HG03108 (cell line): ENCODE measurements around the gene ALCAM.

Experiments used
- ATAC-seq: cut with Tn5 transposase; IDR thresholded peaks from one replicate; pipeline ENCODE4 v1.9.1; 2021; ENCODE audit warnings: moderate library complexity; ENCODE audit not compliant: unreplicated experiment

ALCAM gene

GRCh38 chr3:105523501-105523900 is 156.8 kb downstream of the ALCAM start:
- no peak for ATAC-seq

GRCh38 chr3:105525531-105525930 is 158.8 kb downstream of the ALCAM start:
- no peak for ATAC-seq

GRCh38 chr3:105526360-105527111 is 159.8 kb downstream of the ALCAM start:
- ATAC-seq: no peak

- no peak for ATAC-seq
Measured at GRCh38 chr3:105527535-105527934, 160.8 kb downstream of the ALCAM start.

- no peak for ATAC-seq
Measured at GRCh38 chr3:105527949-105528348, 161.2 kb downstream of the ALCAM start.

- no peak for ATAC-seq
Measured at GRCh38 chr3:105528955-105529354, 162.2 kb downstream of the ALCAM start.

- ATAC-seq: no peak
Measured at GRCh38 chr3:105529456-105529855, 162.7 kb downstream of the ALCAM start.

GRCh38 chr3:105532251-105532650 is 165.5 kb downstream of the ALCAM start:
- no peak for ATAC-seq

- ATAC-seq: no peak
Measured at GRCh38 chr3:105533960-105534359, 167.3 kb downstream of the ALCAM start.

GRCh38 chr3:105534491-105534890 is 167.8 kb downstream of the ALCAM start:
- no peak for ATAC-seq

GRCh38 chr3:105537371-105538080 is 170.8 kb downstream of the ALCAM start:
- ATAC-seq: no peak

GRCh38 chr3:105538483-105538882 is 171.8 kb downstream of the ALCAM start:
- no peak for ATAC-seq

- ATAC-seq: no peak
Measured at GRCh38 chr3:105539897-105540296, 173.2 kb downstream of the ALCAM start.

- no peak for ATAC-seq
Measured at GRCh38 chr3:105542282-105543019, 175.7 kb downstream of the ALCAM start.

GRCh38 chr3:105545051-105545450 is 178.3 kb downstream of the ALCAM start:
- no peak for ATAC-seq

GRCh38 chr3:105553851-105554250 is 187.1 kb downstream of the ALCAM start:
- no peak for ATAC-seq

GRCh38 chr3:105555206-105555605 is 188.5 kb downstream of the ALCAM start:
- no peak for ATAC-seq

GRCh38 chr3:105559856-105560255 is 193.1 kb downstream of the ALCAM start:
- ATAC-seq: no peak

- ATAC-seq: no peak
Measured at GRCh38 chr3:105561876-105562275, 195.2 kb downstream of the ALCAM start.

- ATAC-seq: no peak
Measured at GRCh38 chr3:105564546-105565288, 198.0 kb downstream of the ALCAM start.

GRCh38 chr3:105571005-105571404 is 204.3 kb downstream of the ALCAM start:
- ATAC-seq: no peak
